Testis (tissue), 3 donors: ENCODE measurements around the gene CYP4F3. TPM values are rescaled to one million over a fixed set of nuclear protein-coding genes. Genes with fewer than 3 reads are reported as not detected.
"Not testable (repeated sequence)": the region's sequence is repeated elsewhere in the genome, so short reads cannot be mapped to it uniquely, and the experiment has no call there.

Experiments
- DNase-seq: peaks from one replicate; pipeline ENCODE4 v3.0.0-alpha.2; 2019
- H3K27ac ChIP-seq, 2 donors: fragments of 200-600 bp; sonication (generic); one replicate each; pipeline ENCODE4 v1.5.1; 2019
- H3K27me3 ChIP-seq: fragments of 200-600 bp; sonication (generic); one replicate; pipeline ENCODE4 v1.5.1; 2019
- H3K36me3 ChIP-seq: fragments of 200-600 bp; sonication (generic); one replicate; pipeline ENCODE4 v1.5.1; 2017; ENCODE audit warnings: low read depth; ENCODE audit errors: missing control alignments
- H3K4me1 ChIP-seq: fragments of 200-600 bp; sonication (generic); one replicate; pipeline ENCODE4 v1.5.1; 2019
- H3K4me3 ChIP-seq, 2 donors: fragments of 200-600 bp; sonication (generic); one replicate each; pipeline ENCODE4 v1.5.1; 2017 to 2019
- H3K9me3 ChIP-seq: fragments of 200-600 bp; sonication (generic); one replicate; pipeline ENCODE4 v1.5.1; 2017
- POLR2A ChIP-seq: fragments of 450-650 bp; IDR thresholded peaks from one replicate; pipeline ENCODE4 v1.6.1; 2017; ENCODE audit warnings: antibody characterized with exemption, mild to moderate bottlenecking, moderate library complexity
- WGBS, 2 donors: methylation state at CpG; one replicate each; pipeline ENCODE4 v1.1.5; 2018; 5-methylcytosine and 5-hydroxymethylcytosine counted together
- intact Hi-C: fragments of 100-400 bp; cut with DNase I; formaldehyde crosslinking; loops from one replicate; pipeline ENCODE4 v1.15.1; 2023; ENCODE audit warnings: low total_unique reads
- polyA plus RNA-seq: library from polyadenylated mRNA; stranded (reverse); fragments of 350-450 nt; fragmentation: Illumina TruSeq; extraction: RNeasy Lipid Tissue Mini Kit (QIAGEN cat#74804); gene quantifications from one replicate; pipeline ENCODE4 v1.2.3, GENCODE V29; 2014; ENCODE audit warnings: low read depth, low replicate concordance; ENCODE audit not compliant: insufficient read depth
- total RNA-seq, 2 donors: library from RNA; depleted of rRNA; stranded (reverse); fragments of >200 nt; gene quantifications; one replicate each; pipeline ENCODE4 v1.2.3, GENCODE V29; 2016
- TF ChIP-seq, protein P1 (sequence below), 3 experiments: fragments of 450-650 bp in 2 of 3; fragments of 200-600 bp in 1 of 3; sonication (generic) in 1 of 3; IDR thresholded peaks; one replicate each; pipeline ENCODE4 v1.5.1; 2016 to 2019; ENCODE audit warnings: antibody characterized with exemption in 3 of 3, mild to moderate bottlenecking in 2 of 3, moderate library complexity in 1 of 3

CYP4F3 gene
- total and polyA plus RNA-seq, 3 donors from 2014 or later, result 0.74 to 1.4 (median 1.0) TPM

- Histone ChIP-seq H3K36me3 (no peaks in the 10 kb centered on the region), H3K4me3 (no peak within 1 kb of the TSS), H3K27me3 (no peaks in the 10 kb centered on the region), H3K9me3 (no peaks in the 10 kb centered on the region), H3K27ac (no peak within 1 kb of the TSS), H3K4me1 (peaks cover 9% of the 10 kb centered on the region)
- intact Hi-C loops, result no loop called here
- DNase-seq, result peak; percentile 90
- TF ChIP-seq, protein P1, sequence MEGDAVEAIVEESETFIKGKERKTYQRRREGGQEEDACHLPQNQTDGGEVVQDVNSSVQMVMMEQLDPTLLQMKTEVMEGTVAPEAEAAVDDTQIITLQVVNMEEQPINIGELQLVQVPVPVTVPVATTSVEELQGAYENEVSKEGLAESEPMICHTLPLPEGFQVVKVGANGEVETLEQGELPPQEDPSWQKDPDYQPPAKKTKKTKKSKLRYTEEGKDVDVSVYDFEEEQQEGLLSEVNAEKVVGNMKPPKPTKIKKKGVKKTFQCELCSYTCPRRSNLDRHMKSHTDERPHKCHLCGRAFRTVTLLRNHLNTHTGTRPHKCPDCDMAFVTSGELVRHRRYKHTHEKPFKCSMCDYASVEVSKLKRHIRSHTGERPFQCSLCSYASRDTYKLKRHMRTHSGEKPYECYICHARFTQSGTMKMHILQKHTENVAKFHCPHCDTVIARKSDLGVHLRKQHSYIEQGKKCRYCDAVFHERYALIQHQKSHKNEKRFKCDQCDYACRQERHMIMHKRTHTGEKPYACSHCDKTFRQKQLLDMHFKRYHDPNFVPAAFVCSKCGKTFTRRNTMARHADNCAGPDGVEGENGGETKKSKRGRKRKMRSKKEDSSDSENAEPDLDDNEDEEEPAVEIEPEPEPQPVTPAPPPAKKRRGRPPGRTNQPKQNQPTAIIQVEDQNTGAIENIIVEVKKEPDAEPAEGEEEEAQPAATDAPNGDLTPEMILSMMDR (IDR thresholded peaks at IDR 0.05), result no peak
- TF ChIP-seq POLR2A, result no peak
- WGBS, 2 donors, result 24 to 50% methylated on average over 6 of the region's 6 CpGs
Measured at GRCh38 chr19:15672580-15673175, 32.0 kb downstream of the CYP4F3 start, which contains the start of gene CYP4F12. CYP4F12 (plus strand) TSS chr19:15673087; CDS start chr19:15673530, 443 bp downstream.

- Histone ChIP-seq H3K27me3 (no peaks in the 10 kb centered on the region), H3K36me3 (no peaks in the 10 kb centered on the region), H3K27ac (no peak overlapping the region), H3K9me3 (no peaks in the 10 kb centered on the region), H3K4me1 (peaks cover 9% of the 10 kb centered on the region), H3K4me3 (no peak overlapping the region)
- TF ChIP-seq POLR2A, result no peak
- TF ChIP-seq, protein P1 (IDR thresholded peaks at IDR 0.05), result no peak
- intact Hi-C loops, result no loop called here
- DNase-seq, result no peak
- 35 to 37% methylated on average over 9 of the region's 9 CpGs for WGBS, 2 donors
Measured at GRCh38 chr19:15673176-15673654, 32.5 kb downstream of the CYP4F3 start.

DNA sequence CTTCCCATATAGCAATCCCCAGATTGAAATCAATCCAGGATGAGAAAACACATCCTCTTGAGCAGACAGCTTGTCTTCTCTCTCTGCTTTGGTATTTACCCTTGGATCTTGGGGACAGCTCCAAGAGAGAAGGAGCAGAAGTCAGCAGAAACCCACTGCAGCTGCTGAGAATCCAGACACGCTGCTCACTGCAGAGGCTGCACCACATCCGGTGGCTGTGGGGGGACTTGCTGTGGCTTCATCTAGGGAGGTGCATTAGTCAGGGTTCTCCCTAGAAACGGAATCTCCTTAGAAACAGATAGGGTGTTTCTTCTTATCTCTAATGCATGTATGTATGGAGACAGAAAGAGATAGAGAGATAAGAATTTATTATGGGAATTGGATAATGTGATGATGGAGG, 34.9 kb downstream of the CYP4F3 start:
- Histone ChIP-seq H3K4me1 (peaks cover 9% of the 10 kb centered on the region), H3K4me3 (no peak overlapping the region), H3K36me3 (no peaks in the 10 kb centered on the region), H3K27me3 (no peaks in the 10 kb centered on the region), H3K9me3 (no peaks in the 10 kb centered on the region), H3K27ac (no peak overlapping the region)
- WGBS, 2 donors, result 44 to 68% methylated on average over 3 of the region's 3 CpGs
- intact Hi-C loops, result no loop called here
- no peak for TF ChIP-seq POLR2A
- TF ChIP-seq, protein P1 (IDR thresholded peaks at IDR 0.05), result no peak
- no peak for DNase-seq

- TF ChIP-seq POLR2A, result no peak
- TF ChIP-seq, protein P1 (IDR thresholded peaks at IDR 0.05), result no peak
- H3K4me3 ChIP-seq, result no peak overlapping the region
- H3K4me1 ChIP-seq, result no peaks in the 10 kb centered on the region
- H3K27ac ChIP-seq, result no peak overlapping the region
- H3K27me3 ChIP-seq, result no peaks in the 10 kb centered on the region
- no peak for DNase-seq
- H3K36me3 ChIP-seq, result no peaks in the 10 kb centered on the region
- intact Hi-C loops, result no loop called here
- no peaks in the 10 kb centered on the region for H3K9me3 ChIP-seq
- WGBS, 2 donors, result 15 to 20% methylated on average over 4 of the region's 4 CpGs
Measured at GRCh38 chr19:15679089-15679488, 38.4 kb downstream of the CYP4F3 start.

- H3K4me3 ChIP-seq, H3K4me1 ChIP-seq, DNase-seq, H3K9me3 ChIP-seq, H3K27me3 ChIP-seq, H3K36me3 ChIP-seq, H3K27ac ChIP-seq, intact Hi-C loops: not testable (repeated sequence)
- 53 to 67% methylated on average over 4 of the region's 4 CpGs for WGBS, 2 donors
Measured at GRCh38 chr19:15679865-15680264, 39.2 kb downstream of the CYP4F3 start.
